ENCODE measurements around the gene STXBP6.

GRCh38 chr14:25095736-25096437, 45.9 kb upstream of the STXBP6 start:
- TF ChIP-seq POLR2AphosphoS5 (IDR thresholded peaks at IDR 0.05; ENCODE audit: low read depth, low read length) = no peak
- TF ChIP-seq SIN3A (IDR thresholded peaks at IDR 0.05; ENCODE audit: borderline replicate concordance, insufficient read depth, low read length) = no peak
- TF ChIP-seq REST (IDR thresholded peaks at IDR 0.05; ENCODE audit: insufficient read depth in 1 of 2, low read depth in 2 of 2, low read length in 2 of 2) = no peak
